HUDEP-2 (cell line): ENCODE measurements around the gene EBNA1BP2.
"Not testable (repeated sequence)": the region's sequence is repeated elsewhere in the genome, so short reads cannot be mapped to it uniquely, and the experiment has no call there.

Experiments used
- DNase-seq, 76 experiments: peaks; one replicate each; lab custom pipeline; 2025; ENCODE audit not compliant: unreplicated experiment in 76 of 76; lab: John Stamatoyannopoulos, UW

The EBNA1BP2 gene

DNA sequence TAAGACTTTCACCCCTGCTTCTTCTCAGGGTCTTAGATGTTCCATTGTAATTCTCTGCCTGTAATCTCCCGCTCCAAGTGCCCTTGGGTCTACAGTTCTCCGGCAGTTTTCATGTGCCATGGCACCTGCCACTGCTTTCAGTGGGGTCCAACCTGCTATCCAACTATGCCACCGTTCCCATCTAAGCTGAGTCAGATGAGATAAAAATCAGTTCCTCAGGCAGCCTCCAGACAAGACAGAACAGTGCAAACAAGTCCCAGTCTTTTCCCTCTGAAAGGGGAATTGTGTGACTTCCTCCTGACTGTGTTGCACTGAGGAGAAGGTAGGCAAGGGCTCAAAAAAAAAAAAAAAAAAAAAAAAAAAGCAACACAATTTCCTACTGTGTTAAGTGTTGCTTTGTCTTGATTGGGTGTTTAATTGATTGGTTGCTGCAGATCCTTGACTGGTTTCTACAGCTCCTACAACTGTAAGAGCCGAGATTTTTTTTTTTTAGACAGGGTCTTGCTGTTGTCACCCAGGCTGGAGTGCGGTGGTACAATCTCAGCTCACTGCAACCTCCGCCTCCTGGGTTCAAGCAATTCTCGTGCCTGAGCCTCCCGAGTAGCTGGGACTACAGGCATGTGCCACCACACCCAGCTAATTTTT, 50.7 kb downstream of the EBNA1BP2 start:
- DNase-seq: no peak

- not testable (repeated sequence) for DNase-seq
Measured at GRCh38 chr1:43119928-43120586, 52.0 kb downstream of the EBNA1BP2 start.
